ENCODE results near the gene GJA4. TPM values are rescaled to one million over a fixed set of nuclear protein-coding genes. Genes with fewer than 3 reads are reported as not detected.
A peak's percentile ranks its signal among the peaks of the same experiment; 100 is the strongest.

The GJA4 gene
- total and polyA plus RNA-seq, 4 donors: 6.4 to 28.9 (median 19.3) TPM

DNA sequence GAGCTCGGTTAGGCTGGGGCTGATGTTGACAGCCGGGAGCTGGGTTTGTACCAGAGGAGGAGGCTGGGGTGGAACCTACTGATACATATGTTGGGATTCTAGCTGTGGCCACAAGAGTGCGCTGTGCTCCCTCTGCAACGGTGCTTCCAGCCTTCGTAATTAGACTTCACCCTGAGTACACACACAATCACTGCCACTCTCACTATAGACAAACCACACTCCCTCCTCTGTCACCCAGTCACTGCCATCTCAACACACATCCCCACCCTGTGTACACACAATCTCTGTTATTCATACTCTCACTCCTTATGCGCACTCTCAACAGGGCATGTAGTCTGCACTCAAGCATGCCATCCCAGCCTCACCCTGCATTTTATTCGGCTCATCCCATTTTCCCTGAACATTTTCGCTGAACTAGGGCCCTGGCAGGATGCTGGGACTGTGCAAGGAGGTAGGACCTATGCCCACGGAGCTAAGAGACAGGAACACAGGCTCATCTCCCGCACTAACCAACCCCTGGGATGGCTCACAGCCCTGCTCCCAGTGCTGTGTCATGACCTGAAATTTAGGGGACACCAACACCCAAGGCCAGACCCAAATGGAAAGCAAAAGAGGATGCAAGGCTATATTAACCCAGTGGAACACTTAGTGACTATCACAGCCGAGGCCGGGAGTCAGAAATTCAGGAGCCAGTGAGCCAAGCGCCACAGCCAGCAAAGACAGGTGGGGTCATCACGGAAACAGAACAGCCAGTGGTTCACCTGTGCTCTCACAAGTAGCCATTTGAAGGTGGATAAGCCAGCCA, 6.1 kb upstream of the GJA4 start:
- DNase-seq: peak; percentile 53 to 72 (median 59)
- H3K27ac ChIP-seq (ENCODE audit: low read depth in 1 of 2, low read length in 1 of 2): no peak overlapping the region
- peaks cover 0 to 5% (median 0%) of the 10 kb centered on the region in 5 donors for H3K4me1 ChIP-seq (ENCODE audit: control insufficient read depth in 5 of 5, insufficient read depth in 5 of 5, low read length in 5 of 5)
- 52 to 53% methylated on average over 14 of the region's 14 CpGs for WGBS, 2 donors
- peaks cover 0 to 23% (median 9%) of the 10 kb centered on the region in 3 donors for H3K27me3 ChIP-seq (ENCODE audit: control insufficient read depth in 3 of 3, insufficient read depth in 3 of 3, low read length in 2 of 3)
- no peak for ATAC-seq (ENCODE audit: insufficient read depth, low FRiP score)
- H3K9ac ChIP-seq (ENCODE audit: insufficient read depth in 1 of 2, low read length in 2 of 2): peak overlapping the region in 1 of 2 donors; percentile 16
- H3K9me3 ChIP-seq (ENCODE audit: control insufficient read depth in 4 of 4, insufficient read depth in 3 of 4, low read length in 3 of 4): no peaks in the 10 kb centered on the region
- no peak overlapping the region for H3K4me3 ChIP-seq
- TF ChIP-seq, protein P1, sequence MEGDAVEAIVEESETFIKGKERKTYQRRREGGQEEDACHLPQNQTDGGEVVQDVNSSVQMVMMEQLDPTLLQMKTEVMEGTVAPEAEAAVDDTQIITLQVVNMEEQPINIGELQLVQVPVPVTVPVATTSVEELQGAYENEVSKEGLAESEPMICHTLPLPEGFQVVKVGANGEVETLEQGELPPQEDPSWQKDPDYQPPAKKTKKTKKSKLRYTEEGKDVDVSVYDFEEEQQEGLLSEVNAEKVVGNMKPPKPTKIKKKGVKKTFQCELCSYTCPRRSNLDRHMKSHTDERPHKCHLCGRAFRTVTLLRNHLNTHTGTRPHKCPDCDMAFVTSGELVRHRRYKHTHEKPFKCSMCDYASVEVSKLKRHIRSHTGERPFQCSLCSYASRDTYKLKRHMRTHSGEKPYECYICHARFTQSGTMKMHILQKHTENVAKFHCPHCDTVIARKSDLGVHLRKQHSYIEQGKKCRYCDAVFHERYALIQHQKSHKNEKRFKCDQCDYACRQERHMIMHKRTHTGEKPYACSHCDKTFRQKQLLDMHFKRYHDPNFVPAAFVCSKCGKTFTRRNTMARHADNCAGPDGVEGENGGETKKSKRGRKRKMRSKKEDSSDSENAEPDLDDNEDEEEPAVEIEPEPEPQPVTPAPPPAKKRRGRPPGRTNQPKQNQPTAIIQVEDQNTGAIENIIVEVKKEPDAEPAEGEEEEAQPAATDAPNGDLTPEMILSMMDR (IDR thresholded peaks at IDR 0.05; ENCODE audit: control extremely low read depth, extremely low read depth): peak; percentile 78
- no peaks in the 10 kb centered on the region for H3K36me3 ChIP-seq (ENCODE audit: control insufficient read depth in 4 of 4, insufficient read depth in 4 of 4, low read length in 4 of 4)

GRCh38 chr1:34787461-34788420, 5.1 kb upstream of the GJA4 start:
- Histone ChIP-seq H3K4me1 (ENCODE audit: control insufficient read depth in 5 of 5, insufficient read depth in 5 of 5, low read length in 5 of 5) (peaks cover 0 to 4% (median 0%) of the 10 kb centered on the region in 5 donors), H3K27ac (ENCODE audit: low read depth in 1 of 2, low read length in 1 of 2) (peak overlapping the region in 1 of 2 donors; percentile 5), H3K36me3 (ENCODE audit: control insufficient read depth in 4 of 4, insufficient read depth in 4 of 4, low read length in 4 of 4) (no peaks in the 10 kb centered on the region), H3K4me3 (no peak overlapping the region), H3K9me3 (ENCODE audit: control insufficient read depth in 4 of 4, insufficient read depth in 3 of 4, low read length in 3 of 4) (no peaks in the 10 kb centered on the region), H3K9ac (ENCODE audit: insufficient read depth in 1 of 2, low read length in 2 of 2) (no peak overlapping the region), H3K27me3 (ENCODE audit: control insufficient read depth in 3 of 3, insufficient read depth in 3 of 3, low read length in 2 of 3) (peaks cover 0 to 26% (median 0%) of the 10 kb centered on the region in 3 donors)
- WGBS, 2 donors: 47 to 50% methylated on average over 9 of the region's 9 CpGs
- TF ChIP-seq, protein P1 (IDR thresholded peaks at IDR 0.05; ENCODE audit: control extremely low read depth, extremely low read depth): no peak
- ATAC-seq (ENCODE audit: insufficient read depth, low FRiP score): no peak
- DNase-seq: no peak

- H3K27me3 ChIP-seq (ENCODE audit: control insufficient read depth in 3 of 3, insufficient read depth in 3 of 3, low read length in 2 of 3): peaks cover 0 to 14% (median 0%) of the 10 kb centered on the region in 3 donors
- no peak overlapping the region for H3K27ac ChIP-seq (ENCODE audit: low read depth in 1 of 2, low read length in 1 of 2)
- no peak for ATAC-seq (ENCODE audit: insufficient read depth, low FRiP score)
Observed at GRCh38 chr1:34790985-34791384, 1.8 kb upstream of the GJA4 start.

More at GRCh38 chr1:34790985-34791384, 1.8 kb upstream of the GJA4 start:
- H3K36me3 ChIP-seq (ENCODE audit: control insufficient read depth in 4 of 4, insufficient read depth in 4 of 4, low read length in 4 of 4): no peaks in the 10 kb centered on the region
- peaks cover 0 to 9% (median 0%) of the 10 kb centered on the region in 5 donors for H3K4me1 ChIP-seq (ENCODE audit: control insufficient read depth in 5 of 5, insufficient read depth in 5 of 5, low read length in 5 of 5)
- TF ChIP-seq, protein P1 (IDR thresholded peaks at IDR 0.05; ENCODE audit: control extremely low read depth, extremely low read depth): no peak
- DNase-seq: peak in 1 of 3 donors; percentile 20
- WGBS, 2 donors: 73 to 81% methylated on average over 6 of the region's 6 CpGs
- H3K9me3 ChIP-seq (ENCODE audit: control insufficient read depth in 4 of 4, insufficient read depth in 3 of 4, low read length in 3 of 4): no peaks in the 10 kb centered on the region
- no peak overlapping the region for H3K4me3 ChIP-seq
- H3K9ac ChIP-seq (ENCODE audit: insufficient read depth in 1 of 2, low read length in 2 of 2): no peak overlapping the region
